ENCODE data around the gene GLRX. TPM values are rescaled to one million over a fixed set of nuclear protein-coding genes. Genes with fewer than 3 reads are reported as not detected.

GLRX gene
- total RNA-seq, 6 experiments from 2014 or later, result 139 to 183 (median 150) TPM

DNA sequence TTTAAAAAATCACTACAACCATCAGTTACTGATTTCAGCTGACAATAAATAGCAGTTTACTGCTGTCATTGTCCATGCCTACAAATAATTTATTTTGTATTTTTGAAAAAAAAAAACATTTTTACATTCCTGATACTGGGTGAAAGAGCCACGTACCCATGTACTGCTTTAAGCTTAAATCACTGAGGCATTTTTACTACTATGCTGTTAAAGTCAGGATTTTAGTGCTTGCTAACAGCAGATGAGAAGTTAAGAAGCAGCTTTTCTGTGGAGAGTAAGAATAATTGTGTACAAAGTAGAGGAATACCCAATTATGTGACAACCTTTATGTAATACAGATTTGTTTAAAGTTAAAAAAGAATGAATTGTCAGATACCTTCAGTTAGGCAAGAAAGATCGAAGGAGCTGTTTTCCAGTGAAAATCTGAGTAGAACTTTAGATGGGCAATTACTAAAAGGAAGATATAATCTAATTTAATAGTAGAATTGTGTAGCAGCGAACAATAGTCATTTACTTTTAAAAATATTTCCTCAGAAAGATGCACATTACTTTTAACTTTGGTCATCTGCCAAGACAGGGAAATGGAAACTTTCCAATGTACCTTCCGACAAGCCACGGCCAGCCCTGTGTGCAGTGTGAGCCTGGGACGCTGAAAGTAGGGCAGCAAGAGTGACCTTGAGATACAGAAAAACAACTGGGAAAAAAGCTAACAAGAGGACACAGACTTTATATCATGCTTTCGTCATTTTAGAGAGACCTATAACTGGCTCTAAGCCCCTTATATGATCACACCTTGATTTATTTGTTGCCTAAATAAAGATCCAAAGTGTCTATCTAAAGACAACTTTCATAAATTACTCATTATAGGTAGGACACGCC lies 51.5 kb downstream of the GLRX start:
- peaks cover 38% of the 10 kb centered on the region for H3K4me1 Mint-ChIP-seq (ENCODE audit: low read depth)
- H3K36me3 Mint-ChIP-seq (ENCODE audit: low read depth), result peaks cover 55% of the 10 kb centered on the region
- TF ChIP-seq, protein P1, sequence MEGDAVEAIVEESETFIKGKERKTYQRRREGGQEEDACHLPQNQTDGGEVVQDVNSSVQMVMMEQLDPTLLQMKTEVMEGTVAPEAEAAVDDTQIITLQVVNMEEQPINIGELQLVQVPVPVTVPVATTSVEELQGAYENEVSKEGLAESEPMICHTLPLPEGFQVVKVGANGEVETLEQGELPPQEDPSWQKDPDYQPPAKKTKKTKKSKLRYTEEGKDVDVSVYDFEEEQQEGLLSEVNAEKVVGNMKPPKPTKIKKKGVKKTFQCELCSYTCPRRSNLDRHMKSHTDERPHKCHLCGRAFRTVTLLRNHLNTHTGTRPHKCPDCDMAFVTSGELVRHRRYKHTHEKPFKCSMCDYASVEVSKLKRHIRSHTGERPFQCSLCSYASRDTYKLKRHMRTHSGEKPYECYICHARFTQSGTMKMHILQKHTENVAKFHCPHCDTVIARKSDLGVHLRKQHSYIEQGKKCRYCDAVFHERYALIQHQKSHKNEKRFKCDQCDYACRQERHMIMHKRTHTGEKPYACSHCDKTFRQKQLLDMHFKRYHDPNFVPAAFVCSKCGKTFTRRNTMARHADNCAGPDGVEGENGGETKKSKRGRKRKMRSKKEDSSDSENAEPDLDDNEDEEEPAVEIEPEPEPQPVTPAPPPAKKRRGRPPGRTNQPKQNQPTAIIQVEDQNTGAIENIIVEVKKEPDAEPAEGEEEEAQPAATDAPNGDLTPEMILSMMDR (IDR thresholded peaks at IDR 0.05), result no peak
- H3K9me3 Mint-ChIP-seq, result no peaks in the 10 kb centered on the region
- no peak for DNase-seq
- no peak overlapping the region for H3K27ac Mint-ChIP-seq
- no peaks in the 10 kb centered on the region; the same call in 1 of the 2 replicates for H3K27me3 Mint-ChIP-seq (ENCODE audit: insufficient read depth)
- H3K4me3 Mint-ChIP-seq, result no peak overlapping the region

DNA sequence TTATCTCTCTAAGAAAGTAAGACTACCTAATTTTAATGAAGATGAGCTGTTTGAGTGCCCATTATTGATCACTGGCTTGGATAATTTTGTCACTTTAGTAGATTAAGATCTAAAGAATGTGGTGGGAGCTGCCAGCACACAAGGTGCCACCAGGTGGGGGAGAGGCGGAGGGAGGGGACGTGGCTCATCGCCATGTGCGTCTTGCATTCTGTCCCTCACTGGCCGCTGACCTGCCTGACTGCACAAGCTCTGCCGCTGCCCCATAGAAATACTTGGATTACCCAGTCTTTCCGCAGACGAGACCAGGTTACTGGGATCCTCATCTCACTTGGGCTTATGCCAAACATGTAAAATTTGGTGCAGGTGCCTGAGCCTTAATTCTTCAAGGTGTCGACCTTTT lies 53.8 kb downstream of the GLRX start:
- DNase-seq, result no peak
- peaks cover 39% of the 10 kb centered on the region for H3K4me1 Mint-ChIP-seq (ENCODE audit: low read depth)
- H3K27ac Mint-ChIP-seq, result no peak overlapping the region
- peaks cover 75% of the 10 kb centered on the region for H3K36me3 Mint-ChIP-seq (ENCODE audit: low read depth)
- no peaks in the 10 kb centered on the region for H3K9me3 Mint-ChIP-seq
- H3K4me3 Mint-ChIP-seq, result no peak overlapping the region
- no peaks in the 10 kb centered on the region; the same call in none of the 2 replicates for H3K27me3 Mint-ChIP-seq (ENCODE audit: insufficient read depth)
- TF ChIP-seq, protein P1 (IDR thresholded peaks at IDR 0.05), result no peak

DNA sequence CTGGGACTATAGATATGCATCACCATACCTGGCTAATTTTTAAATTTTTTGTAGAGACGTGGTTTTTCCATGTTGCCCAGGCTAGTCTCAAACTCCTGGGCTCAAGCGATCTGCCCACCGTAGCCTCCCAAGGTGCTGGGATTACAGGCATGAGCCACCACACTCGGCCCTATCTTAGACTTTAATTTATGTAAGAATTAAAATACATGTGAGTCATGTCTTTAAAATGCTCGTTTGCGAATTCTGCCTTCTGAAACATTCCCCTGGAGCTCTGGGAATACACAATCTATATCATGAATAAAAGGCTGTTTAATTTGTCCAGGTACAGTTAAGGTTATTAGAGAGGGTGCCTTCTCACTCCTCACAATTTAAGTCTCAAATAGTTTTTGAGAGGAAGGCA lies 58.6 kb downstream of the GLRX start:
- Mint-ChIP-seq H3K27me3 (ENCODE audit: insufficient read depth) (peaks cover 3% of the 10 kb centered on the region), H3K4me3 (peak overlapping the region; percentile 32; the same call in 1 of the 2 replicates), H3K9me3 (no peaks in the 10 kb centered on the region), H3K36me3 (ENCODE audit: low read depth) (peaks cover 59% of the 10 kb centered on the region), H3K4me1 (ENCODE audit: low read depth) (peaks cover 57% of the 10 kb centered on the region), H3K27ac (no peak overlapping the region)
- no peak for DNase-seq
- TF ChIP-seq, protein P1 (IDR thresholded peaks at IDR 0.05), result no peak

Other genes starting within 250 kb of the GLRX start
- under 1 TPM; 0.14 to 0.35 (median 0.22) TPM for gene GPR150, start 202.6 kb downstream of the GLRX start, total RNA-seq (2021; fragmentation: NEBNext Ultra II Directional; extraction: Animal tissue kit (Norgen Biotek cat#: 25700))
- 1 to 10 TPM; 2.2 to 3.7 (median 2.3) TPM for gene RFESD, start 175.9 kb downstream of the GLRX start, total RNA-seq (2021; fragmentation: NEBNext Ultra II Directional; extraction: Animal tissue kit (Norgen Biotek cat#: 25700))
- gene SPATA9, start 139.7 kb downstream of the GLRX start, total RNA-seq (2021; fragmentation: NEBNext Ultra II Directional; extraction: Animal tissue kit (Norgen Biotek cat#: 25700)), result under 1 TPM; 0.17 to 0.73 (median 0.48) TPM
- gene RHOBTB3, start 91.4 kb downstream of the GLRX start, total RNA-seq (2021; fragmentation: NEBNext Ultra II Directional; extraction: Animal tissue kit (Norgen Biotek cat#: 25700)), result 100 to 1,000 TPM; 110 to 184 (median 160) TPM
- 100 to 1,000 TPM; 346 to 505 (median 380) TPM for gene ELL2, start 139.1 kb upstream of the GLRX start, total RNA-seq (2021; fragmentation: NEBNext Ultra II Directional; extraction: Animal tissue kit (Norgen Biotek cat#: 25700))

Measured in HFFc6 (cell line).